NCI-H128 (cell line): ENCODE data around the gene LRTM2.

Source experiments
- DNase-seq: peaks from one replicate; lab custom pipeline; 2025; ENCODE audit not compliant: unreplicated experiment; lab: John Stamatoyannopoulos, UW

LRTM2 gene

DNA sequence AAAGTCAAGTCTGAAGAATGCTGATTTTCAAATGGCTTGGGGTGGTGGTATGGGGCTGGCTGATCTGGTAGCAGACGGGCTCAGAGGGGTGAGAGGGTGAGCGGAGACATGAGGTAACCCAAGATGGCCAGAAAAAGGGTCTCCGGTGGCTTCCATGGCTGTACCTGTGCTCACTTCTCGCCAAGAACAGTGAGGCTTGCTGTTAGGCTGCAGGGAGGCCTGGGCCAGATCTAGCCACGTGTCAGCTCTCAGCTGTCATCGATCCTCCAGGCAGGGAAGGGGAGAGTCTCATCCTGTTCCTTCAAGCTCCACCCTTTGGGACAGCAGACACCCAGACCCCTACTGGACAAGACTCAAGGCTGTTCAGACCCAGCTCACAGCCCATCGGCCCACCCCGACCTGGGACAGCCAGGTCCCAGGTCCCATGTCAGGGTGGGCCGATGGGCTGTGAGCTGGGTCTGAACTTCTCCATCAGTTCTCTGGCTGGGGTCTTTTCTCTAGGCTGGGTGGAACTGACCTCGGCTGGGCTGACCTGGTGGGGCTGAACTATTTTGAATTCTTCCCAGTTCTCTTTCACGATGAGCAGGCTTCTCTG, 9.0 kb downstream of the LRTM2 start:
- no peak for DNase-seq

DNA sequence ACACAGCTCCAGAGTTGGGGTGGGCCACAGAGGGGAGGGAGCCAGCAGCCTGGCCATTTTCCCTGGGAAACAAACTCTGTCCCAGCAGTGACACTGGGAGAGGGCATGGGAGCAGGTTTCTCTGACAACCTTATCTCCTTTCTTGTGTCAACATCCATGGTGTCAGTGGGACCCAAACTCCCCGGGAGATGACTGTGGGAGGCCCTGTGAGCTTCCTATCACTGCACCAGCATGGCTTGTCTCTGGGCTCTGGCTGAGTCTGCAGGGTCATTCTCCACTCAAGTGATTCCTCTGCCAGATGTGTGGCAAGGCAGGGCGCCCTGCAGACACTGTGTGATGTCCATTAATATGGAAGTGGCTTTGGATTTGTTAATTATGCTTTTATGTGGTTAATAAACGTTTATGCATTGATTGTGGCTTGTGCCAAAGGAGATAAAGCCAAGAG, 10.1 kb downstream of the LRTM2 start:
- DNase-seq: no peak

DNA sequence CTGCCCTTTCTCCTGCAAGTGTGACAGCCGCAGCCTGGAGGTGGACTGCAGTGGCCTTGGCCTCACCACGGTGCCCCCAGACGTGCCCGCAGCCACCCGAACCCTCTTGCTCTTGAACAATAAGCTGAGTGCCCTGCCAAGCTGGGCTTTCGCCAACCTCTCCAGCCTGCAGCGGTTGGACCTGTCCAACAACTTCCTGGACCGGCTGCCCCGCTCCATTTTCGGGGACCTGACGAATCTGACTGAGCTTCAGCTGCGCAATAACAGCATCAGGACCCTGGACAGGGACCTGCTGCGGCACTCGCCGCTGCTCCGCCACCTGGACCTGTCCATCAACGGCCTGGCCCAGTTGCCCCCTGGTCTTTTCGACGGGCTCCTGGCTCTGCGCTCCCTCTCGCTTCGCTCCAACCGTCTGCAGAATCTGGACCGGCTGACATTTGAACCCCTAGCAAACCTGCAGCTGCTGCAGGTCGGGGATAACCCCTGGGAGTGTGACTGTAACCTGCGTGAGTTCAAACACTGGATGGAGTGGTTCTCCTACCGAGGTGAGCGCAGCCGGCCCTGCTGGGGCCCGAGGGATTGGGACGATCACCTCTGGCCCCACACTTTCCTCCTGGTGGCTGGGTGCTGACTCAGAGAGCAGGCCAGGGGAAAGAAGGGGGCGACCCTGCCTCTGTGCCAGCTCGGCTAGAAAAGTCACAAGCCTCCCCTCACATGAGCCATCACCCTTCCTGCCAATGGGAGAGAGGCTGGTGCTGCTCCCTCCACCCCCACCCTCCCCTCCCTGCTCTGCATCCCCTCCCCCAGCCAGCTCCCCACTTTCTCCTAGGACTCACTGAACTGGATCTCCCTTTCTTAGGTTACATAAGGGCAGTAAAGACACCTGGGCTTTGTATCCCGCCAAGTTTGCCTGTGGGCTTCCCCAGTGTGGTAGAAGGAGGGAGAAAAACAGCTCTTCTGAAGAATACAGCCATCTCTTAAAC, 10.9 kb downstream of the LRTM2 start:
- DNase-seq: no peak

DNA sequence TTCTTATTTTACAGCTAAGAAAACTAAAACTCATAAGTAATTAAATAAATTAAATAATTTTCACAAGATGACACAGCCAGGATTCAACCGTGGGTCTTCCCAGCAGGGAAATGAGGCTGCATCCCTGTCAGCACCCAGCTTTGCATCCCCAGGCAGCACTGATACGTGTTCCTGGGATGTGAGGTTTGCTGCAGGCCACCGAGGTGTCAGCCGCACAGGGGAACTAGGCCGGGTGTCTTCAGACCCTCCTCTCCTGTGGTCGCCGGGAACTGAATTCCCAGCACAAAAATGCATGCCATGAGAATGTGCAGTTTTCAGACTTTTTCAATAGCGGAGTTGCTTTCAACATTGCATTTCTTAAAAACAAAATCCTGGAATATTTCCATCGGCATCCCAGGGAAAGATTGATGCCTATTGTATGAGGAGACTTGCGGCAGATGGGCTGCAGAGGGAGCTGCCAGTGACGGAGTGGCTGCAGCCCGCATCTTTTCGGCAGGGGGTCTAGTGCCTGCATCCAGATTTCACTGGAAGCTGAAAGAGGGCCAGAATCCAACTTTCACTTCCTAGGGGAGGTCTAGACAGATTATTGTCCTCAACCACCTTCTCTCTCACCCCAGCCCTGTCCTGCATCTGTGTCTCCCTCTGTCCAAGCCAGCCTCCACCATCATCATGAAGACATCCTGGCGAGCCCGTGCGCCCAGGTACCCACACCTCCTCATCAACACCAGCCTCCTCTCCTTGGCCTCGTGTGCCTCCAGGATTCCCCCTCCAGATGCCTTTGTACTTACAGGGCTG, 12.6 kb downstream of the LRTM2 start:
- no peak for DNase-seq

DNA sequence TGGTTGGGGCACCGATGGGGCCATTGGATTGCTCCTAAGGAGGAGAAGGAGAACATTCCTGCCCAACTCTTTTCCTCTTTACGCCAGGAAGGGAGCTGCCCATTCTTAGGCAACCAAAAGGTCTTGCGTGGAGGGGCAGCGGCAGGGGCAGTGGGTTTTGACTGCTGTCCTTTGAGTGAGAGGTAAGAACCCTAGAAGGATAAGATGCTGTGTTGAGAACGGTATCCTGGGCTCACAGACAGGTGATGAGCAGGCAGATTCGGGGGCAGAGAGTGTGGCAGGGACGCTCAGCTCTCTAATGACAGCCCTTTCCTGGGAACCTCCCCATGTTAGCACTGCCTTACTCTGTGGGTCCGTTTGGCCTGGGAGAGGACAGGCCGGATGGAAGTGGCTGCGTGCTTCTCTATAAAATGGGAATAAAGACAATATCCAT, 13.2 kb downstream of the LRTM2 start:
- DNase-seq: no peak

DNA sequence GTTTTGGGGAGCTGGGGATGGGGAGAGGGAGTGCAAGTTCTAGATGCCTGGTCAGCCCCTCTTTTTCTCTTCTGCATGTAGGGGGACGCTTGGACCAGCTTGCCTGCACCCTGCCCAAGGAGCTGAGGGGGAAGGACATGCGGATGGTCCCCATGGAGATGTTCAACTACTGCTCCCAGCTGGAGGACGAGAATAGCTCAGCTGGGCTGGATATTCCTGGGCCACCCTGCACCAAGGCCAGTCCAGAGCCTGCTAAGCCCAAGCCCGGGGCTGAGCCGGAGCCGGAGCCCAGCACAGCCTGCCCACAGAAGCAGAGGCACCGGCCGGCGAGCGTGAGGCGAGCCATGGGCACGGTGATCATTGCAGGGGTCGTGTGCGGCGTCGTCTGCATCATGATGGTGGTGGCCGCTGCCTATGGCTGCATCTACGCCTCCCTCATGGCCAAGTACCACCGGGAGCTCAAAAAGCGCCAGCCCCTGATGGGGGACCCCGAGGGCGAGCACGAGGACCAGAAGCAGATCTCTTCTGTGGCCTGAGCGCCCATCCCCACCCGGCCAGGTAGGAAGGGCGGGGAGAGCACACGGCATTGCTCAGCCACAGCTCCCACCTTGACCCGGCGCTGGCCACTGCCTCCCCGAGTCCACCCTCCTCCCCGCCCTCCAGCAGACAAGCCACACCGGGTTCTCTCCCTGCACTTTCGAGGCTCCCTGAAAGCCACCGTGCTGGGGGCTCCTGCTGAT, 14.0 kb downstream of the LRTM2 start:
- no peak for DNase-seq

DNA sequence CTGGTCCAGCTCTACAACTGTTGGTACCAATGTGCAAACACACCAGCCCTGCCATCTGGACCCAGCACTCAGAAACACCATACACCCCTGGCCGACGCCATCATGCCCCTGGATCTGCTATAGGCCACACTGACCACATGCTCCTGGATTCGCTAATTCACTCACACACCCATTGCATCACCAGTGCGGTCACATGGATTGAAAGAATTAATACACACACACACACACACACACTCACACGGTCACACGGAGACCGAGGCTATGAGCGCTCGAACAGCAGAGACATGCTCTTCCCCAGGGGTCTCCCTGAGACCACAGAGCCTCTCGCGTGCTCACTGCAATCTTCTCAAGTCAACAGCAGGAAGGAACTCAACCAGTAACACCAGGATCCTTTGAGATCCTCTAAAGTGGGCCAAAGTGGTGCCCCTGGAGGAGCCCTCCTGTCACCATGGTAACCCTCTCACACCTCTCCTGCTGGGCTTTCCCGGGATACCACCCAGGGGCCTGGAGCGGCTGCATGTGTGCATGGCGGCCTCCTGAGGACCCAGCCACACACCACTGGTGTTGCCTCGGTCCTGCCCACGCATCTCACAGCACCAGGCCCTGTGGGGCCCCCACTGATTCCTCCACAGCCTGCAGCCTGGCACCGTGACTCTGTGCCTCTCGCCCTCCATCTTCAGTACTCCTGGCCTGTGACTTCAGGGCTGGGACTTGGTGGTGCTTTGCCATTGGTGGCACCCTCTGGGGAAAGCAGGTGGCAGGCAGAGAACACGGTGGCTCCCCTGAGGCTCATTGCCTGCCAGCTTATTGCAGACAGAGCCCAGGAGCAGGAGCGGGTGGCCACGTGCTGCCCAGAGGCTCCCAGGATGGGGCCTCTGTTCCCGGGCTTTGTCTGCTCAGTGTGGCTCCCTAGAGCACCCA, 15.1 kb downstream of the LRTM2 start:
- no peak for DNase-seq

DNA sequence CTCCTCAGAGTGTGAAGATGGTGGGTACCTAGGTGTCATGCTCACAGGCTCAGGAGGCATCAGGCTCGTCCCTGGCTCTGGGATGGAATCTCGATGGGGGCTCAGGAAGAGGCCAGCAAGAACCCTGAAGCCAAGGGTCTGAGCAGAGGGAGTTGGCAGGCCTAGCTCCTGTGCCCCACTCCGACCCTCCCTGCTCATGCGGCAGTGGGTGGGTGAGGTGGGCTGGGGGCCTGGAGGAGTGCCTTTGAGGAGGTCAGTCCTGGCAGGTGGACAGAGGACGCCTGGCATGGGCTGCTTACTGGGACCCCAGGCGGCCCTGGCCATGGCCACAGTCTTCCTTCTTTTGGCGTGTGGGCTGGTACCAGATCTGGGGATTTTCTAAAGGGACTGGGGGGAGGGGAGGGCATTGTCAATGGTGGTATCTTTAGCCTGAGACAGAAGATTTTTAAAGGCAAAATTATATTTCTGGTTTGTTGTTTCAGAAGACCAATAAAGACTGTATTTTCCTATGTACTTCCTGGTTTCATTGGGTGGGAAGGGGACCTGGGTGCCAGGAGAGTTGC, 16.0 kb downstream of the LRTM2 start:
- no peak for DNase-seq

DNA sequence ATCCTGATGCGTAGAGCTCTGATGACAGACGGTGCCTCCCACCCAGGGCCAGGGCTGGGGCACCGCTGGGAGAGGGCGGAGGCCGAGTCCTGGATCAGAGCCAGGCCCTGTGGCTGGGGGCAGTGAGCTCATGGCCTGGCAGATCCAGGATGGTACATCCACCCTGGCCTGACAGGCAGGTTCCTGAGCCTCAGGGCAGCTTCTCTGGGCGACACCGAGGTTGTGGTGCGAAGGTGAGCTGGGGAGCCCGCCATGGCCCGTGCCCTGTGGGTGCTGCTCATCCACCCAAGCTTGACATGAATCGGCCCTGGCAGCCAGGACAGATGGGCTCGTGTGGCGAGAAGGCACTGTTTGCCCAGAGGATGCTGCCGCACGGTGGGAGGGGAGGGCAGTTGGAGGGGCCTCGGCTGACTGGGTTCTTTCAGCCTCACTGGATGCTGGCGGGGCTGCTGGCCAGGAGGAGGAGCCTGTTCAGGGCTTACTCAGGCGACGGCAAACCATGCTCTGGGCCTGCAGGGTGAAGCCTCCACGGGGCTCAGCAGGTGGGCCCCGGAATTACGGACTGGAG, 16.6 kb downstream of the LRTM2 start:
- no peak for DNase-seq

DNA sequence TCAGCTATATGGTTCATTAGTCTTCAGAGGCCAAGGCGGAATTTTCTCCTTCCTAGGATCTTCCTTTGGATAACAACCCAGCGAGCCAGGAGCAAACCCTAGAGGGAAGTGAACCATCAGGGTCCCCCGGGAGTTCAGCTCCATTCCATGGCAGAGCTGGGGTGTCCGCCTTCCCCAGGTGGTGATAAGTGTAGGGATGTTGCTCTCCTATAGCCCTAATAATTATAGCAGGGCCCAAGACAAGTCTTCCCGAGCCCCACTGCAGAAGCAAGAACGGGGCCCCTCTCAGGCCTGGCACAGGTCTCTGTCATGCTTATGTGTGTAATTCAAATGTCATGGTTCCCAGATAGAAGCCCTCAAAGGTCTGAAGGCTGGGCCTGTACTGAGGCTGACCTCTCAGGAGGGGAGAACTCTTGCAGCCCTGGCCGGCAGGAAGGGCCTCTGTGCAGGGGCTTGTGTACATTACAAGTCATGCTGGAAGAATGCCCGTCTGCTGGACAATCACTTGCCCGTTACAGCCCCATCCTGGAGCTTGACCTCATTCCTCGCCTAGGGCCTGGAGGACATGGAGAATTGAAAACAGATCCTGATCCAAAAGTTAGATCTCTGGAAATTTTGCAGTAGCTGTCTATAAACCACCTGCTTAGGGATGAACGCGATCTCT, 17.3 kb downstream of the LRTM2 start:
- no peak for DNase-seq

DNA sequence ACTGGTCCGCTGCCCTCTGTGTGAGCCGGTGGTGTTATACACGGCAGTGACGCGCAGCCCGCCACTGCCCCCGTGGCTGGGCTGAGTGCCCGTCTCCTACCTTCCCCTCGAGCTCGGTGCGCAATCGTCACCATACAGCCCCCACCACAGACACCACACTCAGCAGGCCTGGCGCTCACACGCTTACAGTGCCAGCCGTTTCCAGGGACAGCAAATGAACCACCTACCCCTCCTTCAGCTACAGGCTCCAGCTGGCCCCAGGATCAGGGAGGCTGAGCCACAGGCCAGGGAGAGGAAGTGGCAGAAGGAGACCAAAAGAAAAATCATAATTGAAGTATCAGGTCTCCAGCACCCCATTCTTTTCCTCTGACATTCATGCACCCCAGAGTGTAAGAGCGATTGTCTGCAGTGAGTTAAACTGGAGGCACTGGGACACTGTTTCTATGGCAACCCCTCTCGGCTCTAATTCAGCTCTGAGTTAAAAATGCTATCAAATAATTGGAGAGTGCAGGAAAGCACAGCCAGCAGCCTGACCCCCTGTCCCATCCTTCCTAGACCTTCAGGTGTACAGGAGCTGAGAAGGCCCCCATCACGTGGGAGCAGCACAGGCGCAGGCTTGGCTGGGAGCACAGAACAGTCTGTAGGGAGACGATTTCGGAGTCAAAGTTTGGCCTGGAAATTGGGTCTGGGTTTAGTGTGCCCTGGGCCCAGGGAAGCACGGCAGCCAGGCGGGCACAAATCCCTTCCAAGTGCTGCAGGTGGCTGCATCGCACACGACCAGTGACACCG, 18.0 kb downstream of the LRTM2 start:
- DNase-seq: no peak

DNA sequence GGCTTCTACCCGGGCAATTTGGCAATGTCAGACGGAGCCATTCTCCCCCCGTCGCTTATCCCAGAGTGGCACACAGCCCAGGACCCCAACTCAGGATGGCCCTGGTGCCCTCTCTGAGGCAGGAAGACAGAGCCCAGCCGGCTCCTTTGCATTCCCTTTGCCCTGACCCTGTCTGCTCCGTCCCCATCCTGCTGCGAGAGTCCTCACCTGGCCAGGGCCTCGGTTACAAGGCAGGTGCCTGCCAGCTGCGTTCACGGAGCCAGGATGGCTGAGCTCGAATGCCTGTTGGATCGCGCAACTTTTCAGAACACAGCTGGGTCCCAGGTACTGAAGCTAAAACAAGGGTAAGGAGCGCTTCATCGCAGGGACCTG, 18.6 kb downstream of the LRTM2 start:
- no peak for DNase-seq

DNA sequence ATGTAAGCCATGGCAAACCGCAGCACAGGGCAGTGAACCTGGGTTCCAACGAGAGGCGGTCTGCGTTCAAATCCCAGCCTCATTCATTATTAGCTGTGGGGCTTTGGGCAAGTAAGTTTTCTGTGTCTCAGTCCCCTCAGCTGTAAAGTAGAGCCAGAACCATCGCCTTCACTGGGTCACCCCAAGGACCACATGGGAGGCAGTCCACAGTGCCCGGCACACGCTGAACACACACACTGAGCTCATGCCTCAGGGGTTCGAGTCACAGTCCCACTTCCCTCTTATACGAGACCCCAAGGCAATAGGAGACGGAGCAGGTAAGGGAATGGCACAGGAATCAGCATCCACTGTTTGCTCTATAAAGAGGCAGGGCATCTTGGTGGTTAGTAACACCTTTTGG, 19.1 kb downstream of the LRTM2 start:
- DNase-seq: no peak

DNA sequence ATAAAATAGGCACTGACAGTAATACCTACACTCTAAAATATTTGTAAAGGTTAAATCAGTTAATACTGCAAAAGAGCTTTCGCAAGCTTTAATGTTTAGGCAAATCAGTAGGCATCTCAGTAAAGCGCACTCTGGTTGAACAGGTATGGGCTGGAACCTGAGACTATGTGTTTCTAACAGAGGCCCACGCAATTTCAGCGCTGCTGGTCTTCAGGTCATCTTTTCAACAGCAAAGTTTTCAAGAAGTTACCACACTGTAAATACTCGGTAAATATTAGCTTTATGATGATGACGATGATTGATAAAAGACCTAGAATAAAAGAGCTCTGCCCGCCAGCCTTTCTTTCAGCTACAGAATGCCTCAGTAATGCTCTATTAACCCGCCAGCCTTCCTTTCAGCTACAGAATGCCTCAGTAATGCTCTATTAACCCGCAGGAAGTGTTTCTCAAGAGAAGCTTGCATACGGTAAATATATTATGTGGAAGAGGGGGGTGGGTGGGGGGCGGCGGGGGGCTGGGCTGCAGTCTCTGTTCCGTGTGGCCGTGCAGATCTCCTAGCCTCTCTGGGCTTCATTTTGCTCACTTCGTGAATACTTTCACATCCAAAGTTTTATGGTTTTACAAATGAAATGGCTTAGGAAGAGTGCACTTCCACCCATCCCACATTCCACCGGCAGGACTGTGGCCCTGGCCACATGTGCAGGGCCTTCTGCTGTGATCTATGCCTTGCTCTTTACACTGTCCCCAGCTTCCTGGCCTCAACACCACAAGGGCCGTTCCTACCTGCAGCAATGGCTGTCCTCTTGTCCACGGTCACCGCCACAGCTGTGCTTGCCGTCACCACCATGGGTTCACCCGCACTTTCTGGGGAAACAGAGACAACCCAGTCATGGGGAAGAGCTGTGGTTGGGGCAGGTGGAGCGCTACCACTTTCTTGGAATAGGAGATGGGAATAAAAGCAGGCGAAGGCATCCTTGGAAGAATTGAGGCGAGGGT, 19.9 kb downstream of the LRTM2 start:
- no peak for DNase-seq

DNA sequence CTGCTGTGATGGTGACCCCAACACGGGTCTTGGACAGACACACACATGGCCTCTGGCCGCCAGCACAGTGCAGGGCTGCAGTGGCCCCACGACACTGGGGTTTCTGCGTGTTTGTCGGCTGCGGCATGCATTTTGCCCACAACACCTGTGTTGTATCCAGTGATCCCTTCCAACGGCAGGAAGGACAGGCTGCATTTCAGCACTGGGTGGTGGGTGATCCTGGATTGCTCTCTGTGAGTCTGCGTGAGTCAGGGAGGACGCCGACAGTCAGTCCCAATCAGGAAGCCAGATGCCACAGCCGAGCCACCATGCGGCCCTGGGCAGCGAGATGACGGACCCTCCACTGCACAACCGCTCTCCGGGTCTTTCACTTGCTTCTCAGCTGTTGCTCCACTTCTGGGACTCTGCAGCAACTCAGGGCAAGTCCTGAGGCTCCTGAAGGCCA, 20.6 kb downstream of the LRTM2 start:
- DNase-seq: no peak

DNA sequence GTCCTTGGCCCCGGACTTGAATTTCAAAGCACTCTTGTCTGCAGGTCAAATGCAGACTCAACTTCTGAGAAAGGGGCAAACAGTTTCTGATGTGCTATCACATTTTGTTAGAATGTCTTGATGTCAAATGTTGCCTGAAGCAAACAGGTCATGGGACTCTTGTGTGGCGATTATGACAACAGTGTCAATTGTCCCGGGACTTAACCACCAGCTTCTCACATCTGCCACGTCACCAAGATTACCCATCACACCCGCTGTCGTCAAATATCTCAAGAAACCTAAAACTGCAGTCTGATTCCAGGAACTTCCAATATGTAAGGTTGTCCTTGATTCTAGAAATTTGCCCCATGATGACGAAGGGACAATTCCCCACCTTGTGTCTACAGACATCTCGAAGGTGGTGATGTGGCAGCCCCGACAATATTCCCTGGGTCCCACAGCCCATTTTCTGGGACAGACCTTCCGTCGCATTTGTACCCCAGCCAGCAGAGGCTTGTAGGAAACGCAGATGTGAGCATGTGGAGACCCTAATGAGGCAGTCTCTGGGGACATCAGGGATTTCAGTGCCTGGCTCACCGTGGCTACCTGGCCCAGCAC, 21.3 kb downstream of the LRTM2 start:
- no peak for DNase-seq
